Bronchial epithelial cell (primary cell): Measurements from ENCODE around the gene ECSIT. TPM values are rescaled to one million over a fixed set of nuclear protein-coding genes. Genes with fewer than 3 reads are reported as not detected.
"Not testable (repeated sequence)": the region's sequence is repeated elsewhere in the genome, so short reads cannot be mapped to it uniquely, and the experiment has no call there.

Experiments used
- DNase-seq: peaks from one replicate; pipeline ENCODE4 v3.0.0-alpha.2; 2010; ENCODE audit warnings: low read depth
- FAIRE-seq: peaks from 2 replicates; lab custom pipeline; 2011; peaks lifted over from hg19 to GRCh38; lab: Jason Lieb, UNC
- H3K27me3 ChIP-seq: 2 replicates; pipeline ENCODE4 v1.5.1; 2011; ENCODE audit warnings: low read length; ENCODE audit not compliant: control insufficient read depth, insufficient read depth
- H3K36me3 ChIP-seq: 2 replicates; pipeline ENCODE4 v1.5.1; 2011; ENCODE audit warnings: low read length; ENCODE audit not compliant: control insufficient read depth, insufficient read depth
- H3K4me3 ChIP-seq: 2 replicates; pipeline ENCODE4 v1.5.1; 2011; ENCODE audit warnings: mild to moderate bottlenecking, low read depth, low read length, control low read depth
- CTCF ChIP-seq: IDR thresholded peaks from 2 replicates; pipeline ENCODE4 v1.5.1; 2011; ENCODE audit warnings: mild to moderate bottlenecking, moderate library complexity, low read length, control low read depth, inconsistent platforms; ENCODE audit not compliant: insufficient read depth, severe bottlenecking
- total RNA-seq: library from RNA; depleted of rRNA; stranded (reverse); fragments of >200 nt; gene quantifications from 2 replicates; pipeline ENCODE4 v1.2.1, GENCODE V29; 2014

ECSIT gene
- total RNA-seq, result 27.7 and 57.4 TPM in 2 replicates

GRCh38 chr19:11528551-11529341 lies at the start of gene ECSIT:
Gene ECSIT (minus strand): TSS chr19:11529134. CDS start chr19:11519170, 9,964 bp downstream.
- no peak for FAIRE-seq

GRCh38 chr19:11577451-11578257 lies 48.7 kb upstream of the ECSIT start, which contains the start of gene ACP5:
Gene ACP5 (minus strand): TSS chr19:11577645. CDS start chr19:11577317, 328 bp downstream.
- no peak for TF ChIP-seq CTCF
- FAIRE-seq (no peak), DNase-seq (peak; percentile 62)
- Histone ChIP-seq H3K27me3 (no peaks in the 10 kb centered on the region), H3K36me3 (no peaks in the 10 kb centered on the region), H3K4me3 (peak within 1 kb of the TSS; percentile 32)

More at GRCh38 chr19:11528551-11529341, at the start of gene ECSIT:
- Histone ChIP-seq H3K36me3 (no peaks in the 10 kb centered on the region), H3K27me3 (no peaks in the 10 kb centered on the region), H3K4me3 (peak within 1 kb of the TSS; percentile 89)
- DNase-seq, result peak; percentile 95
- TF ChIP-seq CTCF, result no peak

- no peak for TF ChIP-seq CTCF
- Histone ChIP-seq H3K27me3 (no peaks in the 10 kb centered on the region), H3K36me3 (no peaks in the 10 kb centered on the region), H3K4me3 (no peak overlapping the region)
- FAIRE-seq, result no peak
- no peak for DNase-seq
Observed at GRCh38 chr19:11576227-11576626, 47.3 kb upstream of the ECSIT start.

GRCh38 chr19:11574689-11575088 lies 45.8 kb upstream of the ECSIT start:
- TF ChIP-seq CTCF, result no peak
- DNase-seq (no peak), FAIRE-seq (no peak)
- H3K4me3 ChIP-seq, result no peak overlapping the region
- no peaks in the 10 kb centered on the region for H3K36me3 ChIP-seq
- H3K27me3 ChIP-seq, result no peaks in the 10 kb centered on the region

GRCh38 chr19:11573763-11574162 lies 44.8 kb upstream of the ECSIT start:
- not testable (repeated sequence) for FAIRE-seq, DNase-seq, H3K4me3 ChIP-seq, H3K27me3 ChIP-seq, H3K36me3 ChIP-seq

GRCh38 chr19:11573354-11573753 lies 44.4 kb upstream of the ECSIT start:
- not testable (repeated sequence) for H3K4me3 ChIP-seq, DNase-seq, H3K36me3 ChIP-seq, H3K27me3 ChIP-seq, FAIRE-seq
